WI38 (cell line): Measurements from ENCODE around the gene ACADVL.

Experiments
- H3K4me3 ChIP-seq: 2 replicates; pipeline ENCODE4 v1.5.1; 2011; ENCODE audit warnings: low read depth, mild to moderate bottlenecking, control low read depth, low read length
- TF ChIP-seq, protein P1 (sequence below): IDR thresholded peaks from 2 replicates; pipeline ENCODE4 v1.5.1; 2012; ENCODE audit warnings: low read depth, mild to moderate bottlenecking, control low read depth, low read length

ACADVL gene

DNA sequence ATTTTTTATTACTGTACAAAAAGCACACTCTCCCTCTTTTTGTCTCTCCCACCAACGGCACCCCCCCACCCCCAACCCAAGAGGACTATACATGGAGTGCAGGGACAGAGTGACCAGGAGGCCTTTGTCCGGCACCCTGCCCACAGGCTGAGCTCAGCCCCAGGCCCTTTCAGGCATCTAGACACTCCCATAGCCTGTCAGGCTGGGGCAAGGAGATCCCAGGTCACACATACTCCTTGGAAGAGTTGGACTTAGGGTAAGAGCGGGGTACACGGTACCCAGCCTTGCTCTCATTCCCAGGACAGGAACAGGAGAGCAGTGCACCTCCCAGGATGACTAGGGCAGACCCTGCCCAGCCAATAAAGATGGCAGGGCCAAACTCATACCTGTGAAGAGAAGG lies 40.4 kb downstream of the ACADVL start:
- TF ChIP-seq, protein P1, sequence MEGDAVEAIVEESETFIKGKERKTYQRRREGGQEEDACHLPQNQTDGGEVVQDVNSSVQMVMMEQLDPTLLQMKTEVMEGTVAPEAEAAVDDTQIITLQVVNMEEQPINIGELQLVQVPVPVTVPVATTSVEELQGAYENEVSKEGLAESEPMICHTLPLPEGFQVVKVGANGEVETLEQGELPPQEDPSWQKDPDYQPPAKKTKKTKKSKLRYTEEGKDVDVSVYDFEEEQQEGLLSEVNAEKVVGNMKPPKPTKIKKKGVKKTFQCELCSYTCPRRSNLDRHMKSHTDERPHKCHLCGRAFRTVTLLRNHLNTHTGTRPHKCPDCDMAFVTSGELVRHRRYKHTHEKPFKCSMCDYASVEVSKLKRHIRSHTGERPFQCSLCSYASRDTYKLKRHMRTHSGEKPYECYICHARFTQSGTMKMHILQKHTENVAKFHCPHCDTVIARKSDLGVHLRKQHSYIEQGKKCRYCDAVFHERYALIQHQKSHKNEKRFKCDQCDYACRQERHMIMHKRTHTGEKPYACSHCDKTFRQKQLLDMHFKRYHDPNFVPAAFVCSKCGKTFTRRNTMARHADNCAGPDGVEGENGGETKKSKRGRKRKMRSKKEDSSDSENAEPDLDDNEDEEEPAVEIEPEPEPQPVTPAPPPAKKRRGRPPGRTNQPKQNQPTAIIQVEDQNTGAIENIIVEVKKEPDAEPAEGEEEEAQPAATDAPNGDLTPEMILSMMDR = no peak
- no peak overlapping the region for H3K4me3 ChIP-seq

DNA sequence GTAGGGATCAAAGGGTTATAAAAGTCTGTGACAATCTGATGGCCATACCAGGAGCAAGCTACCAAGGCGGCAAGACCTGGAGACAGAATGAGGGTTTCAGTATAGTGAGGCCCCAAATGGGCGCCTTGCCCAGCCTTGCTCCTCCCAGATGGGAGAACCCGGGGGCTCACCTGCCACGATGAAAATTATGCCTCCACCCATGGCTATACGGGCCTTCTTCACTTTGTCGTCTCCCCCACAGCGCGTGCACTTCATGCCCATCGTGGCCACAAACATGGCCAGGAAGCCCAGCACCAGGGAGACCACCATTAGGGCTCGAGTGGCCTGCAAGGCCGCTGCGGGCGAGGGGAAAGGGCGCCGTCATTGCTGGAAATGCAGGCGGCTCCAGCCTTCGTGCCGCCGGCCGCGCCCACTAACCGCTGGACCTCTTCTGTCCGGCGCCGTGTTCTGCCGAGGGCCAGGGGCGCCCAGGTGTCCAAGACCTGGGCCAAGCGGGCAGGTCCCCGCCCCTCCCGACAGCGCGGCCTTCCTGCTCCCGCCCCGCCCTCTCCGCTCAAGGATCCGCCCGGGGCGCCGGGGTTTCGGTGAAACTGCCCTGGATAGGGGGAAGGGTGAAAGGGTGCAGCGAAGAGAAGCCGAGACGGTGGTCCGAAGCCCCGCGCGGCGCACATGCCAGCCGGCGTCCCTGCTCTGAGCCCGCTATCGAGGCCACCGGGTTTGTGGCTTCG lies 41.1 kb downstream of the ACADVL start:
- TF ChIP-seq, protein P1 = no peak
- no peak overlapping the region for H3K4me3 ChIP-seq

DNA sequence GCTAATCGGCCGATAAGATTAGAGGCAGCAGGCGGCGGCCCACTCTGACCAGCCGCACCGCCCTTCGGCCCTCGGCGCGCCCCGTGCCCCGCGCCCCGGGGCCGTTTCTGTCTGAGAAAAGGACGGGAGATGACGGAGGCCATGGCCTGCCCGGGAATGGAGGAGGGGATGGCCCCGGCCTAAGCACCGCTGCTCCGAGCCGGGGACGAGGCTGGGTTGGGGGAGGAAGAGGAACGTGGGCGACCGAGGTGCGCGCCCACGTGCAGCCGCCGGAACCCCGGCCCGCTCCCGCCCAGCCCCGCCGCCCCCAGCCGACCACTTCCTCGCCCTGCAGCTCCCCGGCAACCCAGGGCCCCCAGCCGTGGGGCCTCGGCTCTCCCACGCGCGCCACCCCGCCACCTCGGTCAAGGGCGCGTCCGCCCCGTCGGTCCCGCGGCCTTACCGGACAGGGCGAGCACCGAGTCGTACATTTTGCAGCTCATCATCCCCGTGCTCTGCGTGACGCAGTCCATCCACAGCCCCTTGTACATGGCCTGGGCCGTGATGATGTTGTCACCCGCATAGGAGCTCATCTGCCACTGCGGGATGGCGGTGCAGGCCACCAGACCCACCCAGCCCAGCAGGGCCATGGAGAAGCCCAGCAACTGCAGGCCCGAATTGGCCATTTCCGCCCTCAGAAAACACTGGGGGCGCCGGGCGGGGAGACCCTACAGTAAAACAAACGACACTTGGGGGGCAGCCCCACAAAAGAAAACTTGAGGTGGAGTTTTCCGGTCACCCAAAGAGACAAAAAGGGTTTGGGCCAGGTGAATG lies 41.8 kb downstream of the ACADVL start:
- TF ChIP-seq, protein P1 = no peak
- H3K4me3 ChIP-seq = no peak overlapping the region

DNA sequence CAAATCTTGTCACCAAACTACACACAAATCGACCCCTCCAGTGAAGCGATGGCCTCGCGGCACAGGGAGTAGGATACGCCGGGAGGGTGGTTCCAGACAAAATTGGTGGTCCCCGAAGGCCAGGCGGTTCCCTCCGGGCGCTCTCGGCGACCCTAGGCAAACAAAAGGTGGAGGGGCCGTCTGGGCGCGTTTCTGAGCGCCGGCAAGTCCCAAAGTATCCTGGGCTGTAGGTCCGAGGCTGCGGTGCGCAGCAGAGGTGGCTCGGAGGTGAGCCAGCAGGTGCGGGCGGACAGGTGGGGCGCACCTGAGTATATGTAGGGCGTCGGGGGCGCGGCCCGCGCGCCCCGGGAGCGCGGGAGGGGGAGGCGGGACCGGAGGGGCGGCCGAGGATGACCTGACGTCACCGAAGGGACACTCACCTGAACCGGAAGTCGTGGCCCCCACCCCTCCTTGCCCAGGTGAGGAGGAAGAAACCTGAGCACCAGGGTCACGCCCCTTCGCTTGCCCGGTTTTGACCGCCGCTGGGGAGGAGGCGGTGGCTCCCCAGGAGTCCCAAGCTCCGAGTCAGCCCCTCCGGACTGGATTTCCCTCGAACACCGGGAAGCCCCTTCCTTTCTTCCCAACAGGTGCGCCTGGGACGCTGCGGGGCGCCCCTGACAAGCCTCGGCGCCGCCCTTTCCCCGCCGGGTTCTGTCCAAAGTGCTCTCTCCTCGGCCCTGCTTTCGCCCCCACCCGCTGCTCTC lies 42.6 kb downstream of the ACADVL start, which contains the start of gene CLDN7:
Gene CLDN7 (minus strand): TSS at position 287 of the 743 bp plus-strand sequence. CDS start 435 bp downstream, outside the sequence.
- TF ChIP-seq, protein P1 = no peak
- H3K4me3 ChIP-seq = no peak within 1 kb of the TSS

DNA sequence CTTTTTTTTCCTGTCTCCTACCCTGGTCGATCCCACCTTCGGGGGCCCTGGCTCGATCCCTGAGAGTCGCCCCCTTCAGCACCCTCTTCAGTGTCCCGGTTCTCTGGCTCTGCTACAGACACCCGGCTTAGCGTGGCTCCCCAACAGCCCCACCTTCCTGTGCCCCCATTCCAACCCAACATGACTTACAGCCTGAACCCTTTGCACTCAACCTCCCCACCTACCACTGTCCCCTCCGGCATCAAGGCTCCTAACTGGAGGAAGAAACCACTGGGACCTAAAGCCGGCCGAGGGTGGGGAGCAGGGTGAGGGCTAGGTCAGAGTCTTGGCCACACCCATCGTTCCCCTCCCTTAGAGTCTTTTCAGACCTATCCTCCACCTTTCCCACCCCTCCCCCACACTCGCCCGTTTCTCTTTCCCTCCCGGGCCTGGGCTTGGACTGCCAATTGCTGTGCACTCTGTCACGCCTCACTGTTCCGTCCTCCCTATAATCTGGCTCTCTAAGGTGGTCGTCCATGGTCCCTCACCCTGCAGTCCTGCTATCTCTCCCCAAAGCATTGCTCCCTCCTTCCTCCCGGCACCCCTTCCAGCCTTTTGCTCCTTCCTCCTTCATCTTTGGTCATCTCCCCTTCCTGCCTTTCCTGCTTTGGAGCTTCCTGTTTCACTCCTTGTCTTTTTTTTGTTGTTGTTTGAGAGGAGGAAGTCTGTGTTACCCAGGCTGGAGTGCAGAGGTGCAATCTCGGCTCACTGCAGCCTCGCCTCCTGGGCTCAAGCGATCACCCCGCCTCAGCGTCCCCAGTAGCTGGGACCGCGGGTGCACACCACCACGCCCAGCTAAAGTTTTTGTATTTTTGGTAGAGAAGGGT lies 43.4 kb downstream of the ACADVL start:
- TF ChIP-seq, protein P1 = no peak
- no peak overlapping the region for H3K4me3 ChIP-seq

DNA sequence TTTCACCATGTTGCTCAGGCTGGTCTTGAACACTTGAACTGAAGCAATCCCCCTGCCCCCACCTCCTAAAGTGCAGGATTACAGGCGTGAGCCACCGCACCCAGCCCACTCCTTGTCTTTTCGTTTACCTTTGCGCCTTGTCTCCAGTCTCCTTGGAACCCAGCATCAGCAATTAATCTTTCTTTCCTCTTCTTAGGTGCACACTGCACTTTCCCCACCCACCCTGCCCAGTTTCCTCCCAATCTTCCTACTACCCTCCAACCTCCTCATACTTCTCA lies 44.0 kb downstream of the ACADVL start:
- TF ChIP-seq, protein P1 = no peak
- H3K4me3 ChIP-seq = no peak overlapping the region
